CMK (cell line): Measurements from ENCODE around the gene PHPT1.
"Not testable (repeated sequence)": the region's sequence is repeated elsewhere in the genome, so short reads cannot be mapped to it uniquely, and the experiment has no call there.

Experiments used
- DNase-seq: peaks from one replicate; pipeline ENCODE4 v3.0.0-alpha.2; 2010; ENCODE audit warnings: low read depth

The PHPT1 gene

GRCh38 chr9:136860933-136861873 is 12.0 kb downstream of the PHPT1 start:
- DNase-seq: no peak

- DNase-seq: no peak
Observed at GRCh38 chr9:136861874-136862457, 12.8 kb downstream of the PHPT1 start.

- DNase-seq: no peak
Observed at GRCh38 chr9:136862849-136863622, 13.8 kb downstream of the PHPT1 start.

DNA sequence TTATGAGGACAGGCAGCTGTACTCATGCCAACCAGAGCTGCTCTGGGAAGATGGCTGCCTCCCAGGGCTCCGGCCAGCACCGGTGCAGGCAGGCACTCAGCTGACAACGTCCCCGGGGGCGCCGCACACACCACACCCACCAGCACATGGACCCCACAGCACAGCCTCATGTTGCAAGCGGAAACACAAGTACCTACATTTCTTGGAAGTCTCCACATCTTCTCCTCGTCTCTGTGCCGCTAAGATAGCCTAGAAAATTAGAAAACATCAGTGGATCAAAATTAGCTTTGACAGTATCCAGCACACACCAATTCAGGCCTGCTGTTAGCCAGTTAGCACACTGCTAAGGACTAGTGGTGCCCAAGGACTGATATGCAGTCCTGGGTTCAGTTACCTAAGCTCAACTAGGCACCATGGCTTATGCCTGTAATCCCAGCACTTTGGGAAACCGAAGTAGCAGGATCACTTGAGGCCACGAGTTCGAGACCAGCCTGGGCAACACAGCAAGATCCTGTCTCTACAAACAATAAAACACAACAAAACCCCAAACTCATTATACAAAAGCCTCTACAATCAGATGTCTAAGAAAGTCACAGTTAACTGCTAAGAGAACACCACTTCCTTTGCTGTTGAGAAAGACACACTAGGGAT is 14.5 kb downstream of the PHPT1 start:
- no peak for DNase-seq

DNA sequence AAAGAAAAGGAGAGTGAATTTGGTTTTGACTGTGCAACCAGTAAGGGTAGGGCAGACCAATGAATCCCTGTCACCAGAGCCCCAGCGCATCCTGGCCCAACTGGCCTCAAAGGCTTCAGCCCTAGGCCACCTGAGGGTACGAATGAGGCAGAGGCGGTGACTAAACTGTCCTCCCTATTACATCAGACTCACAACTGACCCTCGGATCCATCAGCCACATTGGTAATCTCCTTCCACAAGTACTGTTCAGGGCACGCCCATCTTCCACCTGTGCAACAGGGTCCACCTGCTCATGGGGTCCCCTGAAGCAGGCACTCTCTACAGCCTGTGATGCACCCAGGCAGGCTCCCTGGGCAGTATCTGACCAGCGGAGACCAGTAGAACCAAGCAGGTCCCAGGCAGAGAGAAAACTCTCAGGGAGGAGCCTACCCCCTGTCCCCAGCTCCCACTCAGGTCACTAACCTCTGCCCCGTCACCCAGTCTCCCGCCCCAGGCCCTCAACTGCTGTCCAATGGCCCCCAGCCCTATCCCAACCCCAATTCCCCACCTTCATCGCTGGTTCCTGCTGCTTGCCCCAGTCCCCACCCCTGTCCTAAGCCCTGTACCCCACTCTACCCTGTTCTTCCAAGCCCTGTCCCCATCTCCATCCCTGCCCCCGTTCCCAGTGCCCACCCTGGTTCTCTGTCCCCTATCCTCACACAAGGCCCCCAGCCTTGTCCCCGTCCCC is 16.0 kb downstream of the PHPT1 start:
- DNase-seq: no peak

GRCh38 chr9:136865768-136866103 is 16.5 kb downstream of the PHPT1 start:
- peak; percentile 56 for DNase-seq

- not testable (repeated sequence) for DNase-seq
Observed at GRCh38 chr9:136866898-136867421, 17.8 kb downstream of the PHPT1 start.

- no peak for DNase-seq
Observed at GRCh38 chr9:136867480-136867879, 18.3 kb downstream of the PHPT1 start.

DNA sequence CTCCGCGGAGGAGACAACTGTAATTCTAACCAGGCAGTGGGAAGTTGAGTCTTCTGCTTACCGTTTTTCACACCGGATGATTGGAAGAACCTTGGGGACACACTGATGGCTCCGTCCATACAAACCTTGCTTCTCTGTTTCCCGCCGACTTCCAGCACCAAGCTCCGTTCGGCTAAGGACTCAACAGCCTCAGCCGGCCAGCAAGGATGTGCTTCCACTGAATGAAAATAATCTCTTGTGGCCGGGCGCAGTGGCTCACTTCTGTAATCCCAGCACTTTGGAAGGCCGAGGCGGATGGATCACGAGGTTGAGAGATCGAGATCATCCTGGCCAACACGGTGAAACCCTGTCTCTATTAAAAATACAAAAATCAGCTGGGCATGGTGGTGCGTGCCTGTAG is 18.7 kb downstream of the PHPT1 start:
- no peak for DNase-seq

- no peak for DNase-seq
Observed at GRCh38 chr9:136868644-136869043, 19.4 kb downstream of the PHPT1 start.

DNA sequence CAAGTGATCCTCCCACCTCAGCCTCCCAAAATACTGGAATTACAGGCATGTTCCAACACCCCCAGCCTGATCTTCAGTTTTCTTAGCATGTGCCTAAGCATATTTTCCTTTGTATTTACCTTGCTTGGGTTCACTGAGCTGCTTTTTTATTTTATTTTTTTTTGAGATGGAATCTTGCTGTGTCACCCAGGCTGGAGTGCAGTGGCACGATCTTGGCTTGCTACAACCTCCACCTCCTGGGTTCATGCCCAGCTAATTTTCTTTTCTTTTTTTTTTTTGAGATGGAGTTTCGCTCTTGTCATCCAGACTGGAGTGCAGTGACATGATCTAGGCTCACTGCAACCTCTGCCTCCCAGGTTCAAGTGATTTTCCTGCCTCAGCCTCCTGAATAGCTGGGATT is 20.4 kb downstream of the PHPT1 start:
- DNase-seq: not testable (repeated sequence)

GRCh38 chr9:136875155-136875554 is 25.9 kb downstream of the PHPT1 start:
- no peak for DNase-seq

GRCh38 chr9:136876476-136876875 is 27.3 kb downstream of the PHPT1 start:
- DNase-seq: no peak

DNA sequence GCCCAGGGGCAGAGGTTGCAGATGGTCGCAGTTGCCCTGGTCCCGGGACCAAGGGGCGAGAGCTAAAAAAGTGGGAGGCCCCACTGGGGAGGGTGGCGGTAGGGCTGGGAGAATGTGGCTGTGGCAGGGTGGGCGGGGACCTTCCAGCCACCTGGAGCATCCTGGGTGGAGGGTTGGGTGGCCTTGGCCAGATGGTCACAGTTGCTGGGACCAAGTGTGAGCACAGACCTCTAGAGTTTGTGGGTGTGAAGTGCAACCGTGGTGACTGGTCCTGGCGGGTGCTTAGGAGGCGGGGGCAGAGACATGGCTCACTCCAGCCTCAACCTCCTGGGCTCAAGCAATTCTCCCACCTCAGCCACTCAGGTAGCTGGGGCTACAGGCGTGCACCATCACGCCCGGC is 31.4 kb downstream of the PHPT1 start:
- no peak for DNase-seq

DNA sequence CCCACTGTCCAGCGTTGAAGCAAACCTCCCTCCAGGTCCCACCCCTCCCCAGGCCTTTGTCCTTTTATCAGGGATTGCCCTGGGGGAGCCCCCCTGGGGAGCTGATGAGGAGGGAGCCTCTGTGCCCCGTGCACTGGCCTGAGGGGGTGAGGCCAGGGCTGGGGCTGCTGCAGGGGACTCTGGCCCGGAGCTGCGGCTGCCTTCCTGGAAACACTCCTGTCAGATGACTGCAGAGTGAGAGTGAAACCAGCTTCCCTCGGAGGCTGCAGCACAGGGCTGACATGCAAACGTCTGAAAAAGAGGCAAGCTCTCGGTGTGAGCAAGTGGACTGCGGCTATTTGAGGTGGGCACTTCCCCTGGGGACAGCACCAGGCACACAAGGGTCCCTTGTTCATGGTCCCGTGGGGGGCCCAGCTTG is 32.5 kb downstream of the PHPT1 start:
- no peak for DNase-seq

GRCh38 chr9:136882109-136882946 is 33.1 kb downstream of the PHPT1 start:
- no peak for DNase-seq

- DNase-seq: not testable (repeated sequence)
Observed at GRCh38 chr9:136882947-136883283, 33.7 kb downstream of the PHPT1 start.

DNA sequence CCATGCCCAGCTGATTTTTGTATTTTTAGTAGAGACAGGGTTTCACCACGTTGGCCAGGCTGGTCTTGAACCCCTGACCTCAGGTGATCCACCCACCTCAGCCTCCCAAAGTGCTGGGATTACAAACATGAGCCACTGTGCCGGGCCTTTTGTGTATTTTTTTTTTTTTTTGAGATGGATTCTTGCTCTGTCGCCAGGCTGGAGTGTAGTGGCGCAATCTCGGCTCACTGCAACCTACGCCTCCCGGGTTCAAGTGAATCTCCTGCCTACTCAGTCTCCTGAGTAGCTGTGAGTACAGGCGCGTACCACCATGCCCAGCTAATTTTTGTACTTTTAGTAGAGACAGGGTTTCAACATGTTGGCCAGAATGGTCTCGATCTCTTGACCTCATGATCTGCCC is 34.5 kb downstream of the PHPT1 start:
- DNase-seq: not testable (repeated sequence)

GRCh38 chr9:136885950-136886578 is 36.9 kb downstream of the PHPT1 start, which contains the start of gene TRAF2:
TSS of gene TRAF2 (plus strand) at chr9:136886516. CDS start at chr9:136898741, 12,225 bp downstream.
- DNase-seq: peak; percentile 98
